Stimulated activated CD4-positive, alpha-beta T cell treated with anti-CD3 and anti-CD28 coated beads, Interleukin-4, amount 100 ng/mL, for 4 hours (primary cell): ENCODE data around the gene AP1AR.
"Not testable (repeated sequence)": the region's sequence is repeated elsewhere in the genome, so short reads cannot be mapped to it uniquely, and the experiment has no call there.

Experiments used
- DNase-seq, 2 experiments: peaks; one replicate each; pipeline ENCODE4 v3.0.0-alpha.2; 2020

AP1AR gene, protein sequence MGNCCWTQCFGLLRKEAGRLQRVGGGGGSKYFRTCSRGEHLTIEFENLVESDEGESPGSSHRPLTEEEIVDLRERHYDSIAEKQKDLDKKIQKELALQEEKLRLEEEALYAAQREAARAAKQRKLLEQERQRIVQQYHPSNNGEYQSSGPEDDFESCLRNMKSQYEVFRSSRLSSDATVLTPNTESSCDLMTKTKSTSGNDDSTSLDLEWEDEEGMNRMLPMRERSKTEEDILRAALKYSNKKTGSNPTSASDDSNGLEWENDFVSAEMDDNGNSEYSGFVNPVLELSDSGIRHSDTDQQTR

DNA sequence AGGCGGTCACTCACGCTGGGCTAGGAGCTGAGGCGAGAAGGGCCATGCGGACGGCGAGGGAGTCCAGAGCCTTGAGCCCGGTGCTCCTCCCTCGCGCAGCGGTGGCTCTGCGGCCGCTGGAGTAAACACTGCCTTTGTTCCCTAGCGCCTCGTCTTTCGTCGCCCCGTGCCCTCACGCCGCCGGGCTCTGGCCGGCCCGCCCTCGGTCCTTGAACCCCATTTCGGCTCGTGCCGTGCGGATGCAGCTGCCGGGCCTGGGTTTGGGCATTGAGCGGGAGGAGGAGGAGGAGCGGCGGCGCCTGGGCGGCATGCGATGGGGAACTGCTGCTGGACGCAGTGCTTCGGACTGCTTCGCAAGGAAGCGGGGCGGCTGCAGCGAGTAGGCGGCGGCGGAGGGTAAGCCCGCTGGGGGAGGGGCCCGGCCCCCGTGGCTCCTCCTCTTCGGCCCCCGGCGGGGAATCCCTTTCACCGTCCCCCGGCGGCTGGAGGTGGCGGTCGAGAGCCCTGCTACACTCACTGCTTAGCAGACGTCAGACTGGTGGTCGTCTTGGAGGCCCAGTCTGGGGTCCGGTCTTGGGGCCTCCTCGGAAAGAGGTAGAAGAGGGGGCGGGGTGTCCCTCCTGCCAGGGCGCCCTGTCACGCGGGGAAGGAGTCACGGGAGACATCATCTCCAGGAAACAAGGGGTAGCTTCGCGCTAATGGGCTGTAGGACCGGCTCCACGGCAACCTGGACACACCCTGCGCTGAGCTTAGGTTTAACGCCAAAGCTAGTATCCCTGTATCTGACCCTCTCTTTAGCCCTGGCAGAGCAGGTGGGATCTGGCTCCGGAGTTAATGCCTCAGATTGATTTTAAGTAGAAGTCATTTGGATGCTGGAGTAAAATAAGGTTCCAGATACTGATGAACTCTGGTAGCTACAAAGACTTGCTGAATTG, at the start of gene AP1AR:
AP1AR (plus strand) TSS at position 9 of the 935 bp plus-strand sequence; CDS start at position 314, 305 bp downstream.
- peak; percentile 66 to 74 for DNase-seq

DNA sequence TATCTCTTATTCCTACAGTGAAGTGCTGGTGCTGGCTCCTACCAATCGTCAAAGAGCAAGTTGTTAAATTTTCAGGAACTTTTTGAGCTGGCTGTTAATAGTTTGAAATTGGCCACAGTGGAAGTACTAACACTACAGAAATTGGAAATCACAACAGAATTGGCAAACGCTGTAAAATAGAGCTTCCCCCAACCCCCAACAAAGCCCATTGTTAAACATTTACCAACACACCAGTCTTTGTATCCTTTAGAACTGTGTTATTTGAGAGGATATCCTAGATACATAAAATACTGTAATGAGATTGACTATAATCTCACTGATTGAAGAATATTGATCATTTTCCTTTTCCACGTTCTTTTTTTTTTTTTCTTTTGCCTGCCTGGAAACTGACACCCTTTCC, 49.0 kb upstream of the AP1AR start:
- DNase-seq, result no peak

DNA sequence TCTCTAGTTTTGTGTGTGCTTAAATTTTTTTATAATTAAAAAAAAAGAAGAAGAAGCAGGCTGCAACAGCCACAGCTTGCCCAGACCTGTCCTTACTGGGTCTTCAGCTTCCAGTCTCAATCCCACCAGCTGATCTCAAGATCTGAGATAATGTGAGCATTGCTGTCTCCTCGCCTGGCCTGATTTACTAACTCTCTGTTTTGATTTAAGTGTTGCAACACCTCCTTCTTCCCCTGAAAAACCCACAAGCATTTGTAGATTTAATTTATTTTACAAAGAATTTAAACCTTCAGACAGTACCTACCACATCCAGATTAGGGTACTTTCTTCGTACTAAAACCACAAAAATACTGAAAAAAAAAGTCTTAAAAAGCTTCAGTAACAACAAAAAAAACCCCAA, 48.3 kb upstream of the AP1AR start:
- no peak for DNase-seq

DNA sequence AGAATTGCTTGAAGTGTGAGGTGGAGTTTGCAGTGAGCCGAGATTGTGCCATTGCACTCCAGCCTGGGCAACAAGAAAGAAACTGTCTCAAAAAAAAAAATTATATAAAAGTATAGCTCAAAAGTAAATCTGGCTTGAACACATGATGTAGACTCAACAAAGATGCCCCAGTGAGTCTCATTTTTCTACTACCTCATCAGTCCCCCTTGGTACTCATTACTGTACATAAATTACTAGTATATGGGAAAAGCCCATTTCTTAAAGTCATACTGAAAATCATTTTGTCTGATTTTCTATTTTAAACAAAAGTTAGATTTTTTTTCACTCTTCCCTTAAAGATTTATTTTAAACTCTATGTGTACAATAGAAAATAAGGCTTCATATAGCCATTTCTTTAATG, 47.1 kb upstream of the AP1AR start:
- no peak for DNase-seq

DNA sequence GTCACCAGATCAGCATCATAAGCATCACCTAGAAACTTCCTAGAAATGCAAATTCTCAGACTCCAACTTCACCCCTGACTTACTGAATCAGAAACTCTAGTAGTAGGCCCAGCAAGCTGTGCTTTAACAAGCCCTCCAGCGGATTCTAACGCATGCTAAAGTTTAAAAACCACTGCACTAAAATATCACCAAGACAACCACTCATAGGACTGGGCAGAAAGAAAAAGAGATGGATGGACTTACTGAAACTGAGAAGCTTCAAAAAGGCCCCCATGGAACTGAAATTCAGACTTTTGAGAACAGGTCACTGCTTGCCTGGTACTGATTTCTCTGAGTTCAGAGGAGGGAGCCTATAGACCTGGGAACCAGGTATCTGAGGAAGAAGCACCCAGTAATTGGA, 46.3 kb upstream of the AP1AR start:
- DNase-seq, result no peak

DNA sequence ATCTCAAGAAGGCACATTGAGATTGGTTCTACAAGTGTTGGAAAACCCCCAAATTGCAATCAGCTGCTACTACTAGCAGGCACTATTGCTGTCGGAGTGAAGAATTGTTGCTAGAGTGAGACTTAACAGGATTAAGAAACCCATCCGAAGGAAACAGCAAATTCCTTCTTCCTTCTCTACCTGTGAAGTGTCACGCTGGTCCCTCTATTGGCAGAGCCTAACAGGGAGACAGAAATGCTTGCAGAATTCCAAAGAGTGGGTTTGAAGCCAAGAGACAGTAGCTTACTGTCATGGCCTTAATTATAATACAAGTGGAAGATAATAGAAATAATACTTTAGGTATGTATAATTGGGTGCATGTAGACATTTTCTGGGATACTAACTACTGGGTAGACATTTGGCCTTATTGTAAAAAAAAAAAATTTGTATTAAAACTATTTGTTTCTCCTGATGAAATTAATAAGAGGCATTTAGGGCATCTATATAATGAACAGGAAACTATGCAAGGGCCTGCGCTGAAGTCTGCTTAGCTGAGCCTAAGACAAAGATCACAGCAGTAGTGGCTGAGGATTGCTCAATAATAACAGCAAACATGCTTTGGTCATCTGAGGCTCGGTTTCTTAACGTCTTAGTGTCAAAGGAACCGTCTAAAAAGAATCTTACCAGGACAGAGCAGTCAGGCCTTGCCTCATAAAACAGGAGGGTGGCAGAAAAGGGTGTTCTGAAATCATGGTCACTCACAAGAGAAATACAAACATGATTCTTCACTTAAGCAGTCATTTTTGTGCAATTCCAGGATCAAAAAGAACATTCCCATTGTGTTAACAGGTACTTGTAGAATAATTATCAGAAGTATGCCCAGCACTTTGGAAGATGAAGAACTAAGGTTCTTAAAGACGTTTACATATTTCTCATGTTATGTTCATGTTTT, 45.6 kb upstream of the AP1AR start:
- DNase-seq, result no peak

DNA sequence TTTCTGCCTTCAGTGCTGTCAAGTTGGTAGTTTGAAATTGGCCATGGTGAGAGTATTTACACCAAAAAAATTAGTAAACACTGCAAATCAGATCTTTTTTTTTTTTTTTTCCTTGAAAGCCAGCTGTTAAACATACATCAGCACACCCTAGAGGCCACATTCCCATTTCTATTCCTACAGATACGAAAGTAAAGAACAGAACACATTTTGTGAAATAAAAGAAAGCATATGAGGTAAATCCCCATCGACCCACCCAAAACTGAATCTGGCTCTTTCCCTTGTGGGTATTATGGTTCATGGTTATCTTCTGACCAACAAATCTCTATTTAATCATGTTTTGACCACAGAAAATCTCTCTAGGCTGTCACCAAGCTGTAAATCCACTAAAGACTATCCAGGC, 41.8 kb upstream of the AP1AR start:
- no peak for DNase-seq

DNA sequence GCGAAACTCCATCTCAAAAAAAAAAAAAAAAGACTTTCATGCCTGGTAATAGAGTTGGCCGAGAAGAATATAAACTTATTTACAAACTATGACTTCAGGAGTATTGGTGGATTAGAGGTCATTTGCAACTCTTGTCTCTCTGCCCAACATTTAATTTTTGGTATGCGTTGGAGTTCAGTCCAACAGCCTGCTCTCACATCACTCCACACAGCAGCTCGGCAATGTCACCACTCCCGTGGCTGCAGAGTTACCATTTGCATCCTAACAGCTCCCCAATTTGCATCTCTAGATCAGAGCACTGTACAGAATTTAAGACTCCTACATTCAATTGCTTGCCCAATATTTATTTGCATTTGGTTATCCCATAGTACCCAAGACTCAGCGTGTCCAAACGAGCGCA, 40.9 kb upstream of the AP1AR start:
- no peak for DNase-seq

DNA sequence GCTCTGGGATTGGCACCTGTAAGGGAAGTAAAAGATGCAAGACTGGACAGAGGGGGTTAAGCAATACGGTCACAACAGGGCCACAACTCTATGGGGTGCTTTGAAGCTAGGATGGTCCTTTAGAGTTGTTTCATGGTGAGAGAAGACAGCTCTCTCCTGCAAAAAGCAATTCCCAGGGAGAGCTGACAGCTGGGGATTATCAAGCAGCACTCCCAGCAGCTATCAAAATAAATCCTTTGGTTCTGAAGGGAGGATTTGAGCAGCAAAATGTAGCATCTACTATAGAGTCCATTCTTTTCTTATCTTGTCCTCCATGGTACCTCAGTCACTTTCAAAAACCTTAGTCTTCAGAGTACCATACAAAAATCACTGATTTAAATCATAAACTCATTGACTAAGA, 35.1 kb upstream of the AP1AR start:
- no peak for DNase-seq

DNA sequence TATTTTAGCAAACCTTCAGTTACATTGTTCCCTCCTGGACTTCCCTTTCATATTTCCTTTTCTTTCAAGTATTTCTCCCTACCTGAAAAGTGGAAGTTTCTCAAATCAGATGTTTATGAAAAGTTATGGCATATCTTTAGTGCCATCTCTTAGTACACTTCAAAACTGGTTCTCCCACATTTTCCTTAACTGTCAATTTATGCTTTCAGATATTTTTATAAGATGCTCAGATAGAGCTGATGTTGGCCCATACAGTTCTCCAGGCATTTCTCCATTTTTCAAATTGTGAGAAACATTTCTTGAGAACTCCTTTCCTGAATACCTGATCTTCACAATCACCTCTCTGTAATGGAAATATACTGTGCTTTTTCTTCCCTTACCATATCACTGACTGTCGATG, 32.5 kb upstream of the AP1AR start:
- no peak for DNase-seq

DNA sequence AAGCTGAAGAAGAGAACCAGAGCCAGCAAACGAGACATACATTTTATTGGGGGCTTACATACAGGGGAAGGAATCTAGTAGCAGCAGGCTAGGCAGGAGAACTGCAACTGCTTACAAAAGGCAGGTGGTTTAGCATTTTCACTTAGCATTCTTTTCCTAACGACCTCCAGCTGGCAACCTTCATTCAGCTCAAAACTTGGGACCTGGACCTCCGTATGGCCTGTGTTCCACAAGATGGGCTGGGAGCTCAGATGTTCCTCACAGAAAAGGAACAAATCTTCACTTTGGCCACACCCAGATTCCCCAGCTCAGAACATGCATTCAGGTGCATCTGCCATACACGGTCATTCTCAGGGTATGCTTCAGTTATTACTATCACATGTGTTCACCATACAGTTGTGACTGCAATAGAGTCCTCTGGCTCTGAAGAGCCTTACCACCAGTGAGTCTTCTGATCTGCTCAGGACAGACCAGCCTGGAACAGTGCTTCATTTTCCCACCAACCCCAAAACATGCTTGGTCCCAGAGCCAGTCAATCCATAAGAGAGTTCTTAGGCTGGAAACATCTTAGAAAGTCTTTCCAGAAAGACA, 29.6 kb upstream of the AP1AR start:
- DNase-seq, result no peak

DNA sequence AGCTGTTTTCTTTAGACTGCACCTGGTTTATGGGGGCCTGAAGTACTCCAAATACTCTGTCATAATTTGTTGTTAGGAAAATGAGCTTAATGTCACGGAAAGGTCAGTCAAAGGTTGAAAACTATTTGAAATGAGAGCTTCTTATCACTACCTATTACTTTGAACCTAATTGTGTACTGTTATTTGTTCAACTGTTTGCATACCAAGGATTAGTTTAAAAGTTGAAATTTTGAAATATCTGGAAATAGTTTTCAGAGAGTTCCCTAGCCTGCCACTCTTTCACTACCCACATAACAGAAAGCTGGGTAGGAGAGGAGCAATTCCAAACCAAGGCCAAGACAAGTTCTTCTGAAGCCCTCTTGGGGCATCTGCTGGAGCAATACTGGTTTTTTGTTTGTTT, 28.0 kb upstream of the AP1AR start:
- no peak for DNase-seq

DNA sequence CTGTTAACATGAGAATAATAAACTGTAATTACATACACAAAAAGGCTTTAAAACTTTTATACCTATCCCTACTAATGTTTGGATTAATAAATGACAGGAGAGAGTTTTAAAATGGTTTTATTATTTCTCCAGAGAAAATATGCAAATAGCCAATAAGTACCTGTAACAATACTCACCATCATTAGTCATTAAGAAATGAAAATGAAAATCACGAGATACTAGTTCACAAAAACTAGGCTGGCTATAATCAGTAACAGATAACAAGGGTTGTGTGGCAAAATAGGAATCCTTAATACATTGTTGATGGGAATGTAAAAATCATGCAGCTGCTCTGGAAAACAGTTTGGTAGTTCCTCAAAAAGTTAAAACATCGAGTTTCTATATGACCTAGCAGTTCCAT, 25.2 kb upstream of the AP1AR start:
- no peak for DNase-seq

DNA sequence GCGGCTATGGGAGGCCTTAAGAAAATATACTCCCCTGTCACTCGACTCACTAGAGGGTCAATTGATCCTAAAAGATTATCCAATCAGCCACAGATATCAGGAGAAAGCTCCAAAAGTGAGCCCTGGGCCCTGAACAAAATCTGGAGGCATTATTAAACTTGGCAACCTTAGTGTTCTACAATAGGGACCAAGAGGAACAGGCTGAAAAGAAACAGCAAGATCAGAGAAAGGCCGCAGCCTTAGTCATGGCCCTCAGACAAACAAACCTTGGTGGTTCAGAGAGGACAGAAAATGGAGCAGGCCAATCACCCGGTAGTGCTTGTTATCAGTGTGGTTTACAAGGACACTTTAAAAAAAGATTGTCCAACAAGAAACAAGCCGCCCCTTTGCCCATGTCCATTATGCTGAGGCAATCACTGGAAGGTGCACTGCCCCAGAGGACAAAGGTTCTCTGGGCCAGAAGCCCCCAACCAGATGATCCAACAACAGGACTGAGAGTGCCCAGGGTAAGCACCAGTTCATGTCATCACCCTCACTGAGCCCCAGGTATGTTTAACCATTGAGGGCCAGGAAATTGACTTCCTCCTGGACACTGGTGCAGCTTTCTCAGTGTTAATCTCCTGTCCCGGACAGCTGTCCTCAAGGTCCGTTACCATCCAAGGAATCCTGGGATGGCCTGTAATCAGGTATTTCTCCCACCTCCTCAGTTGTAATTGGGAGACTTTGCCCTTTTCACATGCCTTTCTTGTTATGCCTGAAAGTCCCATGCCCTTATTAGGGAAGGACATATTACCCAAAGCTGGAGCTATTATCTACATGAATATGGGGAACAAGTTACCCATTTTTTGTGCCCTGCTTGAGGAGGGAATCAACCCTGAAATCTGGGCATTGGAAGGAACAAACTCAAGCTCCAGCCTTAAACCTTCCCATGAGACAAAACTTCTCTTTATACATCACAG, 23.2 kb upstream of the AP1AR start:
- not testable (repeated sequence) for DNase-seq

DNA sequence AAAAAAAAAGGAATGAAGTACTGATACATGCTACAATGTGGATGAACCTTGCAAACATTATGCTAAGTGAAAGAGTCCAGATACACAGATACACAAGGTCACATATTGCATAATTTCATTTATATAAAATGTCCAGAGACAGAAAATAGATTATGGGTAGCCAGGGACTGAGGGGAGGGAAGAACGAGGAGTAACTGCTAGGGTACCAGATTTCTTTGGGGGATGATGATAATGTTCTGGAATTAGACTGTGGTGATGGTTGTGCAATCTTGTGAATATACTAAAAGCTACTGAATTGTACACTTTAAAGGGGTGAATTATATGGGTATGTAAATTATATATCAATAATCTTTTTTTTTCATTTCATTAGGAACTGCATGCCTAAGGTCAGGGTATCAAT, 20.8 kb upstream of the AP1AR start:
- no peak for DNase-seq

DNA sequence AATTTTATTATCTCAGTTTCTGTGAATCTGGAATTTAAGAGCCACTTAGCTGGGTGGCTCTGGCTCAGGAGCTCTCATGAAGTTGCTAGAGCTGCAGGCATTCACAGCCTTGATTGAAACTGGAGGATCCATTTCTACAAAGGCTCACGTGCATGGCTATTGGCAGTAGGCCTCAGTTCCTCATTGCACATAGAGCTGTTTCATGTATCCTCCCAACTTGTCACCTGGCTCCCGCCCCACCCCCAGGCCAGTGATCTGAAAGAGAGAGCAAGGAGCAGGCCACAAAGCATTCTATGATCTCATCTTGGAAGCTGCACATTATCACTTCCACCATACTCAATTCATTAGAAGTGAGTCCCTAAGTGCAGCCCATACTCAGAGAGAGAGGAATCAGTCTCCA, 18.5 kb upstream of the AP1AR start:
- DNase-seq, result no peak

DNA sequence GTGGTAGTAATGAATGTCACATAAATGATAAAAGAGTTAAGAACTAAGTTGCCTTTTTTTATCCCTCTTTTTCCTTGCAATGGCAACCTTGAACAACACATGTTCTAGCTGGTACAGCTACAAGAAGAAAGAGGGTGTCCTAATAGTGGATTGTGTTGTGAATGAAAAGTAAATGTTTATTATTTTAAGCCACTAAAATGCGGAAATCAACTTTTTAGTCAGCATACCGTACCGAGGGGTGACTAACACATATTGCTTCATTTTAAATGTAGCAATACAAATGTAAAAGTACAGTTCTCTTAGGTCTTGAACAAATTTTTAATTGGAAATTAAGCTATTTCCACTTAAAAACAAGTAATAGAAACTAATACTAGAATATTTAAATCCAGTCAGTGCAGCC, 17.7 kb upstream of the AP1AR start:
- DNase-seq, result no peak

DNA sequence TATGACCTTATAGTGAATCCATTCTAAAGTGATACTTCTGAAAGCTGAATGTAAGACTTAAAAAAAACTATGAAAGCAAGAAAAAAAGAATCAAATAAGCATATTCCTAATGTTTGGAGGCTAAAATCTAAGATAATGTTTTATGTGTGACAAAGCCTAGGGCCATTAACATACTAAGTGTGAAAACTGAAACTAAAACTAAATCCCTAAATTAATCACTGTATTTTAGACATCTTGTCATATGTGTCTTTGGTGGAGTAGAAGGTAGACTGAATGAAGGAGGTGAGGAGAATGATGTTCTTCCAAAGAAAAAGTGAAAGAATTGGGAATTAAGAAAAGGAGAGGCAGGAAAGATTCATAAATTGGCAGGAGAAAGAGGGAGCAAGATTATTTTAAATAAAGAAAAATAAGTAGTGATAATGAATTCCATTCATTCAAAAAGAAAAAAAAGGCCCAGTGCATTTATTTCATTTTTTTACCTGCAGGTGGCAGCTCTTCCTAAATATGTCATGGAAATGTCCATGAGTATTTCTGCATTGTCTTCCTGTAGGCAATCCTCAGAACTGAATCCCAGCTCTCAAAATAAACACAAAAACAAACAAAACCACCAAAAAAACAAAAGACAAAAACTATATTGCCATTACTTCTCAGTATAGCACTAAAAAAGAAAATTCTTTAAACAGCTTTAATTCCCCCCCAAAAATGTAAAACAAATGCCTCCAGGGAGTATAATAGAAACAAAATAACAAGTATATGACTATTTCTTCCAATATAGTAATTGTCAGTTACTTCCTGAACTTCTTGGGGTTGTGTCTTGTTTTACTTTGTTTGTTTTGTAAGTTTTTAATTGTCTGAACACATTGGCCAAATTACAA, 17.0 kb upstream of the AP1AR start:
- DNase-seq, result no peak

DNA sequence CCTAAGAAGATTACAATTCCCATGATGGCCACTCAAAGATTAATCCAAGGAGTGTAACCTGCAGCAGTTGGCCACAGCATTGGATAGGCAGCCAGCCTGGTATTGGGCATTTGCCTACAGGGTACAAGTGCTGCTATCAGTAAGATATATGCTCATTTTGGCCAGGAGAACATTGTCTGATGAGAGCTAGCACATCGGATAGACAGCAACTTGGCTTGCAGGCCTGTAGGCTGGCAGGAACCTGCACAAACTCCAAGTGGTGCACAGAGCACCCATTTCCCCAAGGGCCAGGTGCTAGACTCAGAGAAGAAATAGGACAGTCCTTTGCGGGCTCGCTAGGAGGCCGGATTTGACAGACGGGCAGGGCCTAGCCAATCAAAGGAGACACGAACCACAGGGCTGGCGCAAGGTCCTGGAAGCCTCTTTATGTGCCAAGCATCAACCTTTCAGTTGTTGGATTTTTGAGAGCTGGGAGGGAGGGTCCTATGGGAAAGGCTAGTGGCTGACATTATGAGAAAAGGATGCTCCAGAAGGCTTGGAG, 11.7 kb upstream of the AP1AR start:
- DNase-seq, result no peak
